Breast epithelium (tissue), 3 donors: ENCODE results near the gene SAMM50.

Experiments
- POLR2A ChIP-seq: fragments of 450-650 bp; IDR thresholded peaks from one replicate; pipeline ENCODE4 v1.6.1; 2016; ENCODE audit warnings: antibody characterized with exemption, mild to moderate bottlenecking, moderate library complexity
- TF ChIP-seq, protein P1 (sequence below), 3 donors: fragments of 450-650 bp; IDR thresholded peaks; one replicate each; pipeline ENCODE4 v1.5.1; 2016 to 2017; ENCODE audit warnings: antibody characterized with exemption in 3 of 3, mild to moderate bottlenecking in 3 of 3, moderate library complexity in 3 of 3

GRCh38 chr22:44037519-44038375, 82.5 kb downstream of the SAMM50 start:
- TF ChIP-seq, protein P1, sequence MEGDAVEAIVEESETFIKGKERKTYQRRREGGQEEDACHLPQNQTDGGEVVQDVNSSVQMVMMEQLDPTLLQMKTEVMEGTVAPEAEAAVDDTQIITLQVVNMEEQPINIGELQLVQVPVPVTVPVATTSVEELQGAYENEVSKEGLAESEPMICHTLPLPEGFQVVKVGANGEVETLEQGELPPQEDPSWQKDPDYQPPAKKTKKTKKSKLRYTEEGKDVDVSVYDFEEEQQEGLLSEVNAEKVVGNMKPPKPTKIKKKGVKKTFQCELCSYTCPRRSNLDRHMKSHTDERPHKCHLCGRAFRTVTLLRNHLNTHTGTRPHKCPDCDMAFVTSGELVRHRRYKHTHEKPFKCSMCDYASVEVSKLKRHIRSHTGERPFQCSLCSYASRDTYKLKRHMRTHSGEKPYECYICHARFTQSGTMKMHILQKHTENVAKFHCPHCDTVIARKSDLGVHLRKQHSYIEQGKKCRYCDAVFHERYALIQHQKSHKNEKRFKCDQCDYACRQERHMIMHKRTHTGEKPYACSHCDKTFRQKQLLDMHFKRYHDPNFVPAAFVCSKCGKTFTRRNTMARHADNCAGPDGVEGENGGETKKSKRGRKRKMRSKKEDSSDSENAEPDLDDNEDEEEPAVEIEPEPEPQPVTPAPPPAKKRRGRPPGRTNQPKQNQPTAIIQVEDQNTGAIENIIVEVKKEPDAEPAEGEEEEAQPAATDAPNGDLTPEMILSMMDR (IDR thresholded peaks at IDR 0.05), result no peak
- TF ChIP-seq POLR2A, result no peak
